Loucy (cell line): ENCODE results near the gene TMSB4X.
A peak's percentile ranks its signal among the peaks of the same experiment; 100 is the strongest.

Experiments used
- H2AFZ ChIP-seq: fragments of 200-600 bp; sonication (generic); 2 replicates; pipeline ENCODE4 v1.6.0; 2016; ENCODE audit warnings: antibody characterized with exemption, mild to moderate bottlenecking, low read length, moderate library complexity
- H3F3A ChIP-seq: fragments of 200-600 bp; 2 replicates; pipeline ENCODE4 v1.6.0; 2016; ENCODE audit warnings: antibody characterized with exemption, low read depth, mild to moderate bottlenecking
- H3K27me3 ChIP-seq: fragments of 200-600 bp; sonication (generic); 2 replicates; pipeline ENCODE4 v1.6.1; 2014; ENCODE audit warnings: low read length, mild to moderate bottlenecking; ENCODE audit not compliant: insufficient read depth, poor library complexity, severe bottlenecking
- H3K36me3 ChIP-seq: fragments of 200-600 bp; sonication (generic); 2 replicates; pipeline ENCODE4 v1.6.1; 2016; ENCODE audit warnings: low read length; ENCODE audit not compliant: insufficient read depth
- H3K4me1 ChIP-seq: fragments of 200-600 bp; sonication (generic); 2 replicates; pipeline ENCODE4 v1.5.1; 2014; ENCODE audit warnings: low read length, mild to moderate bottlenecking; ENCODE audit not compliant: insufficient read depth, poor library complexity, severe bottlenecking
- H3K4me2 ChIP-seq: fragments of 200-600 bp; sonication (generic); 2 replicates; pipeline ENCODE4 v1.6.0; 2014; ENCODE audit warnings: antibody characterized with exemption, low read length, low read depth, mild to moderate bottlenecking; ENCODE audit not compliant: poor library complexity, severe bottlenecking
- H3K4me3 ChIP-seq: fragments of 200-600 bp; sonication (generic); 2 replicates; pipeline ENCODE4 v1.5.1; 2014; ENCODE audit warnings: low read length, mild to moderate bottlenecking, mixed read lengths; ENCODE audit not compliant: poor library complexity, severe bottlenecking
- H3K79me2 ChIP-seq: fragments of 200-600 bp; sonication (generic); 2 replicates; pipeline ENCODE4 v1.6.1; 2014; ENCODE audit warnings: low read length; ENCODE audit not compliant: insufficient read depth
- H3K9ac ChIP-seq: fragments of 200-600 bp; sonication (generic); 2 replicates; pipeline ENCODE4 v1.6.0; 2014; ENCODE audit warnings: mild to moderate bottlenecking, low read depth, low read length, moderate library complexity; ENCODE audit not compliant: poor library complexity, severe bottlenecking
- H3K9me2 ChIP-seq: fragments of 200-600 bp; sonication (generic); replicated peaks from 2 replicates; pipeline ENCODE4 v1.6.1; 2016; ENCODE audit warnings: low read depth, low read length, mixed read lengths
- H3K9me3 ChIP-seq: fragments of 200-600 bp; sonication (generic); 2 replicates; pipeline ENCODE4 v1.6.1; 2014; ENCODE audit warnings: mild to moderate bottlenecking, antibody characterized with exemption, low read length, low read depth; ENCODE audit not compliant: insufficient read depth
- H4K20me1 ChIP-seq: fragments of 200-600 bp; sonication (generic); 2 replicates; pipeline ENCODE4 v1.6.0; 2014; ENCODE audit warnings: antibody characterized with exemption, low read length, mild to moderate bottlenecking; ENCODE audit not compliant: insufficient read depth, poor library complexity, severe bottlenecking
- EZH2phosphoT487 ChIP-seq: fragments of 200-600 bp; IDR thresholded peaks from 2 replicates; pipeline ENCODE4 v1.6.1; 2018; ENCODE audit warnings: antibody characterized with exemption, mild to moderate bottlenecking, moderate library complexity, borderline replicate concordance
- TF ChIP-seq, protein P1 (sequence below): fragments of 200-600 bp; sonication (generic); conservative IDR thresholded peaks from 2 replicates; pipeline ENCODE4 v1.5.1; 2014; ENCODE audit warnings: mild to moderate bottlenecking, antibody characterized with exemption, low read length

The TMSB4X gene

GRCh38 chrX:13024986-13025385 is 50.1 kb downstream of the TMSB4X start:
- TF ChIP-seq EZH2phosphoT487 = no peak
- TF ChIP-seq, protein P1, sequence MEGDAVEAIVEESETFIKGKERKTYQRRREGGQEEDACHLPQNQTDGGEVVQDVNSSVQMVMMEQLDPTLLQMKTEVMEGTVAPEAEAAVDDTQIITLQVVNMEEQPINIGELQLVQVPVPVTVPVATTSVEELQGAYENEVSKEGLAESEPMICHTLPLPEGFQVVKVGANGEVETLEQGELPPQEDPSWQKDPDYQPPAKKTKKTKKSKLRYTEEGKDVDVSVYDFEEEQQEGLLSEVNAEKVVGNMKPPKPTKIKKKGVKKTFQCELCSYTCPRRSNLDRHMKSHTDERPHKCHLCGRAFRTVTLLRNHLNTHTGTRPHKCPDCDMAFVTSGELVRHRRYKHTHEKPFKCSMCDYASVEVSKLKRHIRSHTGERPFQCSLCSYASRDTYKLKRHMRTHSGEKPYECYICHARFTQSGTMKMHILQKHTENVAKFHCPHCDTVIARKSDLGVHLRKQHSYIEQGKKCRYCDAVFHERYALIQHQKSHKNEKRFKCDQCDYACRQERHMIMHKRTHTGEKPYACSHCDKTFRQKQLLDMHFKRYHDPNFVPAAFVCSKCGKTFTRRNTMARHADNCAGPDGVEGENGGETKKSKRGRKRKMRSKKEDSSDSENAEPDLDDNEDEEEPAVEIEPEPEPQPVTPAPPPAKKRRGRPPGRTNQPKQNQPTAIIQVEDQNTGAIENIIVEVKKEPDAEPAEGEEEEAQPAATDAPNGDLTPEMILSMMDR = no peak
- no peaks in the 10 kb centered on the region for H3K36me3 ChIP-seq
- H3K9me2 ChIP-seq = no peaks in the 10 kb centered on the region
- no peaks in the 10 kb centered on the region for H3K27me3 ChIP-seq
- no peak overlapping the region for H3K4me3 ChIP-seq
- H3K4me2 ChIP-seq = peak overlapping the region; percentile 7
- no peaks in the 10 kb centered on the region for H3K9me3 ChIP-seq
- no peaks in the 10 kb centered on the region for H3F3A ChIP-seq
- no peaks in the 10 kb centered on the region for H4K20me1 ChIP-seq
- peaks cover 44% of the 10 kb centered on the region for H3K4me1 ChIP-seq
- H3K9ac ChIP-seq = no peak overlapping the region
- H3K79me2 ChIP-seq = no peaks in the 10 kb centered on the region
- no peak overlapping the region for H2AFZ ChIP-seq
